Body of pancreas (tissue), 4 donors: Measurements from ENCODE around the gene RNF17.

Experiments used
- POLR2A ChIP-seq, 3 donors: fragments of 450-650 bp; IDR thresholded peaks; one replicate each; pipeline ENCODE4 v1.6.1; 2016; ENCODE audit warnings: antibody characterized with exemption in 3 of 3, mild to moderate bottlenecking in 2 of 3
- TF ChIP-seq, protein P1 (sequence below), 7 experiments: fragments of 450-650 bp in 4 of 7; fragments of 200-600 bp in 3 of 7; sonication (generic) in 3 of 7; IDR thresholded peaks; one replicate each; pipeline ENCODE4 v1.5.1; 2016 to 2019; ENCODE audit warnings: antibody characterized with exemption in 7 of 7

GRCh38 chr13:24723206-24723605 is 40.8 kb upstream of the RNF17 start:
- TF ChIP-seq, protein P1, sequence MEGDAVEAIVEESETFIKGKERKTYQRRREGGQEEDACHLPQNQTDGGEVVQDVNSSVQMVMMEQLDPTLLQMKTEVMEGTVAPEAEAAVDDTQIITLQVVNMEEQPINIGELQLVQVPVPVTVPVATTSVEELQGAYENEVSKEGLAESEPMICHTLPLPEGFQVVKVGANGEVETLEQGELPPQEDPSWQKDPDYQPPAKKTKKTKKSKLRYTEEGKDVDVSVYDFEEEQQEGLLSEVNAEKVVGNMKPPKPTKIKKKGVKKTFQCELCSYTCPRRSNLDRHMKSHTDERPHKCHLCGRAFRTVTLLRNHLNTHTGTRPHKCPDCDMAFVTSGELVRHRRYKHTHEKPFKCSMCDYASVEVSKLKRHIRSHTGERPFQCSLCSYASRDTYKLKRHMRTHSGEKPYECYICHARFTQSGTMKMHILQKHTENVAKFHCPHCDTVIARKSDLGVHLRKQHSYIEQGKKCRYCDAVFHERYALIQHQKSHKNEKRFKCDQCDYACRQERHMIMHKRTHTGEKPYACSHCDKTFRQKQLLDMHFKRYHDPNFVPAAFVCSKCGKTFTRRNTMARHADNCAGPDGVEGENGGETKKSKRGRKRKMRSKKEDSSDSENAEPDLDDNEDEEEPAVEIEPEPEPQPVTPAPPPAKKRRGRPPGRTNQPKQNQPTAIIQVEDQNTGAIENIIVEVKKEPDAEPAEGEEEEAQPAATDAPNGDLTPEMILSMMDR (IDR thresholded peaks at IDR 0.05), result no peak
- no peak for TF ChIP-seq POLR2A (IDR thresholded peaks at IDR 0.05)
